Esophagus muscularis mucosa (tissue), 4 donors: ENCODE measurements around the gene PRR35. TPM values are rescaled to one million over a fixed set of nuclear protein-coding genes. Genes with fewer than 3 reads are reported as not detected.
"Not testable (repeated sequence)": the region's sequence is repeated elsewhere in the genome, so short reads cannot be mapped to it uniquely, and the experiment has no call there.

Experiments used
- DNase-seq: peaks from one replicate; pipeline ENCODE4 v3.0.0-alpha.2; 2017; ENCODE audit errors: extremely low spot score
- H3K27ac ChIP-seq, 4 donors: fragments of 200-600 bp; sonication (generic); replicated peaks in 1 of 4; 1 replicate in 3 of 4; 2 replicates in 1 of 4; pipeline ENCODE4 v1.5.1; 2016 to 2019; ENCODE audit warnings: mild to moderate bottlenecking in 1 of 4
- H3K27me3 ChIP-seq, 4 donors: fragments of 200-600 bp; sonication (generic); one replicate each; pipeline versions ENCODE4 v1.5.1 to v1.6.0; 2016 to 2019
- H3K36me3 ChIP-seq, 4 donors: fragments of 200-600 bp; sonication (generic); one replicate each; pipeline ENCODE4 v1.5.1; 2016 to 2019
- H3K4me1 ChIP-seq, 4 donors: fragments of 200-600 bp; sonication (generic); one replicate each; pipeline ENCODE4 v1.5.1; 2016 to 2019
- H3K4me3 ChIP-seq, 4 donors: fragments of 200-600 bp; sonication (generic); 1 replicate in 2 of 4; 2 replicates in 2 of 4; pipeline ENCODE4 v1.5.1; 2016 to 2019; ENCODE audit warnings: mild to moderate bottlenecking in 4 of 4, moderate library complexity in 1 of 4
- H3K9me3 ChIP-seq, 4 donors: fragments of 200-600 bp; sonication (generic); 1 replicate in 3 of 4; 2 replicates in 1 of 4; pipeline ENCODE4 v1.5.1; 2016 to 2019
- CTCF ChIP-seq, 3 experiments: fragments of 200-600 bp in 2 of 3; fragments of 450-650 bp in 1 of 3; sonication (generic) in 2 of 3; IDR thresholded peaks; one replicate each; pipeline ENCODE4 v1.5.1; 2017 to 2019; ENCODE audit warnings: antibody characterized with exemption in 3 of 3, mild to moderate bottlenecking in 2 of 3, moderate library complexity in 1 of 3
- EP300 ChIP-seq: sonication (generic); formaldehyde crosslinking; IDR thresholded peaks from one replicate; pipeline ENCODE4 v1.6.1; 2017; ENCODE audit warnings: antibody characterized with exemption
- POLR2A ChIP-seq: fragments of 450-650 bp; IDR thresholded peaks from one replicate; pipeline ENCODE4 v1.6.1; 2017; ENCODE audit warnings: antibody characterized with exemption, moderate library complexity, mild to moderate bottlenecking, low read depth
- POLR2AphosphoS5 ChIP-seq, 2 donors: sonication (generic); formaldehyde crosslinking; IDR thresholded peaks; one replicate each; pipeline ENCODE4 v1.6.1; 2017; ENCODE audit warnings: antibody characterized with exemption in 2 of 2
- WGBS: methylation state at CpG from one replicate; pipeline ENCODE4 v1.1.5; 2018; 5-methylcytosine and 5-hydroxymethylcytosine counted together
- intact Hi-C: fragments of 100-400 bp; cut with DNase I; formaldehyde crosslinking; loops from one replicate; pipeline ENCODE4 v1.15.1; 2023
- total RNA-seq, 4 donors: library from RNA; depleted of rRNA; stranded (reverse); fragments of >200 nt; gene quantifications; one replicate each; pipeline versions ENCODE4 v1.1.0 to v1.2.1, GENCODE V29; 2016

PRR35 gene
- total RNA-seq, 4 donors from 2014 or later: not detected

- WGBS: 84% methylated on average over 9 of the region's 16 CpGs
- TF ChIP-seq POLR2AphosphoS5 (IDR thresholded peaks at IDR 0.05) (no peak), POLR2A (no peak)
- no peaks in the 10 kb centered on the region for H3K9me3 ChIP-seq
- no peaks in the 10 kb centered on the region for H3K27me3 ChIP-seq
- peaks cover 0 to 32% (median 16%) of the 10 kb centered on the region in 4 donors for H3K36me3 ChIP-seq
- peaks cover 11 to 47% (median 32%) of the 10 kb centered on the region in 4 donors for H3K4me1 ChIP-seq
- no peak for DNase-seq
- intact Hi-C loops: no loop called here
- H3K27ac ChIP-seq: no peak overlapping the region
- H3K4me3 ChIP-seq: no peak overlapping the region
Measured at GRCh38 chr16:593807-594206, 33.6 kb downstream of the PRR35 start.

- H3K27ac ChIP-seq: no peak overlapping the region
- H3K36me3 ChIP-seq: peaks cover 0 to 42% (median 23%) of the 10 kb centered on the region in 4 donors
- H3K27me3 ChIP-seq: no peaks in the 10 kb centered on the region
- TF ChIP-seq POLR2A (no peak), CTCF (IDR thresholded peaks at IDR 0.05) (no peak), EP300 (no peak), POLR2AphosphoS5 (IDR thresholded peaks at IDR 0.05) (no peak)
- H3K4me1 ChIP-seq: peaks cover 11 to 47% (median 32%) of the 10 kb centered on the region in 4 donors
- no peak overlapping the region for H3K4me3 ChIP-seq
- WGBS: 83% methylated on average over 12 of the region's 18 CpGs
- no peaks in the 10 kb centered on the region for H3K9me3 ChIP-seq
- intact Hi-C loops: no loop called here
- DNase-seq: no peak
Measured at GRCh38 chr16:595094-595528, 34.9 kb downstream of the PRR35 start.

- H3K27me3 ChIP-seq: no peaks in the 10 kb centered on the region
- intact Hi-C loops: no loop called here
- H3K27ac ChIP-seq: no peak overlapping the region
- no peak overlapping the region for H3K4me3 ChIP-seq
- 92% methylated on average over 33 of the region's 34 CpGs for WGBS
- DNase-seq: no peak
- peaks cover 3 to 38% (median 24%) of the 10 kb centered on the region in 4 donors for H3K4me1 ChIP-seq
- H3K9me3 ChIP-seq: no peaks in the 10 kb centered on the region
- no peak for TF ChIP-seq EP300
- TF ChIP-seq CTCF (IDR thresholded peaks at IDR 0.05): no peak
- no peak for TF ChIP-seq POLR2A
- no peak for TF ChIP-seq POLR2AphosphoS5 (IDR thresholded peaks at IDR 0.05)
- peaks cover 0 to 51% (median 25%) of the 10 kb centered on the region in 4 donors for H3K36me3 ChIP-seq
Measured at GRCh38 chr16:595942-596735, 35.9 kb downstream of the PRR35 start.

GRCh38 chr16:596736-597060 lies 36.5 kb downstream of the PRR35 start:
- no peaks in the 10 kb centered on the region for H3K27me3 ChIP-seq
- no peak overlapping the region for H3K27ac ChIP-seq
- intact Hi-C loops: no loop called here
- 93% methylated on average over 12 of the region's 12 CpGs for WGBS
- H3K4me1 ChIP-seq: peaks cover 0 to 33% (median 19%) of the 10 kb centered on the region in 4 donors
- DNase-seq: no peak
- H3K36me3 ChIP-seq: peaks cover 0 to 51% (median 26%) of the 10 kb centered on the region in 4 donors
- TF ChIP-seq CTCF (IDR thresholded peaks at IDR 0.05) (no peak), EP300 (no peak), POLR2A (no peak), POLR2AphosphoS5 (IDR thresholded peaks at IDR 0.05) (no peak)
- no peaks in the 10 kb centered on the region for H3K9me3 ChIP-seq
- H3K4me3 ChIP-seq: no peak overlapping the region

- H3K4me3 ChIP-seq, H3K27ac ChIP-seq, H3K27me3 ChIP-seq, H3K9me3 ChIP-seq, intact Hi-C loops, DNase-seq: not testable (repeated sequence)
- Histone ChIP-seq H3K36me3 (peaks cover 0 to 48% (median 26%) of the 10 kb centered on the region in 4 donors), H3K4me1 (peaks cover 0 to 23% (median 9%) of the 10 kb centered on the region in 4 donors)
- WGBS: 93% methylated on average over 7 of the region's 7 CpGs
Measured at GRCh38 chr16:597655-598054, 37.5 kb downstream of the PRR35 start.
